MM.1S (cell line): ENCODE results near the gene MEIOC.

Source experiments
- DNase-seq: peaks from one replicate; pipeline ENCODE4 v3.0.0-alpha.2; 2015
- H2AFZ ChIP-seq: fragments of 300-600 bp; sonication (generic); 2 replicates; pipeline ENCODE4 v1.6.0; 2016; ENCODE audit warnings: antibody characterized with exemption, low read length
- H3F3A ChIP-seq: fragments of 300-600 bp; sonication (generic); 2 replicates; pipeline ENCODE4 v1.6.1; 2016; ENCODE audit warnings: mild to moderate bottlenecking, antibody characterized with exemption, low read length, moderate library complexity, mixed read lengths; ENCODE audit not compliant: insufficient read depth
- H3K27ac ChIP-seq: fragments of 300-600 bp; sonication (generic); 2 replicates; pipeline ENCODE4 v1.5.1; 2016; ENCODE audit warnings: mild to moderate bottlenecking, low read length
- H3K27me3 ChIP-seq: fragments of 300-600 bp; sonication (generic); replicated peaks from 2 replicates; pipeline ENCODE4 v1.6.0; 2016; ENCODE audit warnings: low read length; ENCODE audit not compliant: insufficient read depth
- H3K36me3 ChIP-seq: fragments of 300-600 bp; sonication (generic); replicated peaks from 2 replicates; pipeline ENCODE4 v1.6.1; 2016; ENCODE audit warnings: mild to moderate bottlenecking, low read length, mixed read lengths; ENCODE audit not compliant: insufficient read depth
- H3K4me1 ChIP-seq: fragments of 300-600 bp; sonication (generic); 2 replicates; pipeline ENCODE4 v1.6.1; 2016; ENCODE audit warnings: low read length, mixed read lengths
- H3K4me2 ChIP-seq: fragments of 300-600 bp; sonication (generic); 2 replicates; pipeline ENCODE4 v1.6.0; 2016; ENCODE audit warnings: low read depth, low read length
- H3K4me3 ChIP-seq: fragments of 300-600 bp; sonication (generic); 2 replicates; pipeline ENCODE4 v1.5.1; 2016; ENCODE audit warnings: low read length, mixed read lengths
- H3K79me2 ChIP-seq: fragments of 300-600 bp; sonication (generic); 2 replicates; pipeline ENCODE4 v1.6.1; 2016; ENCODE audit warnings: mixed run types, low read length, mixed read lengths
- H3K9ac ChIP-seq: fragments of 300-600 bp; sonication (generic); 2 replicates; pipeline ENCODE4 v1.6.1; 2016; ENCODE audit warnings: low read length, mixed read lengths
- H3K9me2 ChIP-seq: fragments of 300-600 bp; sonication (generic); replicated peaks from 2 replicates; pipeline ENCODE4 v1.6.1; 2016; ENCODE audit warnings: mild to moderate bottlenecking, low read length, mixed read lengths; ENCODE audit not compliant: insufficient read depth
- H3K9me3 ChIP-seq: fragments of 300-600 bp; sonication (generic); replicated peaks from 2 replicates; pipeline ENCODE4 v1.6.1; 2016; ENCODE audit warnings: mild to moderate bottlenecking, low read length, mixed read lengths; ENCODE audit not compliant: insufficient read depth
- H4K20me1 ChIP-seq: fragments of 300-600 bp; sonication (generic); 2 replicates; pipeline ENCODE4 v1.6.1; 2016; ENCODE audit warnings: mild to moderate bottlenecking, low read length, moderate library complexity, mixed read lengths; ENCODE audit not compliant: insufficient read depth
- EZH2 ChIP-seq: fragments of 300-600 bp; sonication (generic); optimal IDR thresholded peaks from 2 replicates; pipeline ENCODE3; 2017; ENCODE audit warnings: low read depth, mild to moderate bottlenecking, antibody characterized with exemption, low read length, mixed read lengths
- EZH2phosphoT487 ChIP-seq: fragments of 300-600 bp; sonication (generic); IDR thresholded peaks from 2 replicates; pipeline ENCODE4 v1.6.1; 2018; ENCODE audit warnings: antibody characterized with exemption, low read length
- TF ChIP-seq, protein P1 (sequence below): fragments of 300-600 bp; sonication (generic); IDR thresholded peaks from 2 replicates; pipeline ENCODE4 v1.5.1; 2016; ENCODE audit warnings: antibody characterized with exemption, low read length, mixed read lengths

MEIOC gene

DNA sequence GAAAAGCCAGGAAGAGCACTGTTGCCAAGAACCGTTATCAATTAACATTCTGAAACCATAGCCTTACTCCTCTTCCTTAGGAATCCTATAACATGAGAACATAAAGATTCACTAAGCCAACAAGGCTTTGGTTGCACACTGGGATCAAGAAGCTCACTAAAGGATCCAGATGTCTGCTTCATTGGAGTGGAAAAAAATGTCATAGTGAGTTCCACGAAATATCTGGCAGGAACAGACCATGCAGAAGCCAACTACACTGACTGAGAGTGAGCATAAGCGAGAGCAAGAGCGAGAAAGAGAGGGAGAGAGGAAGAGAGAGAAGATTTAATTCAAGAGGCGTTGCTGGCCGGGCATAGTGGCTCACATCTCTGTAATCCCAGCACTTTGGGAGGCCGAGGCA lies 13.4 kb upstream of the MEIOC start:
- Histone ChIP-seq H3K4me3 (no peak overlapping the region), H3K36me3 (no peaks in the 10 kb centered on the region), H2AFZ (no peak overlapping the region), H3K4me1 (no peaks in the 10 kb centered on the region), H3K9me3 (no peaks in the 10 kb centered on the region), H3K79me2 (no peaks in the 10 kb centered on the region), H4K20me1 (no peaks in the 10 kb centered on the region), H3K9ac (no peak overlapping the region), H3K27me3 (no peaks in the 10 kb centered on the region), H3K9me2 (no peaks in the 10 kb centered on the region), H3F3A (no peaks in the 10 kb centered on the region), H3K27ac (no peak overlapping the region), H3K4me2 (no peak overlapping the region)
- TF ChIP-seq, protein P1, sequence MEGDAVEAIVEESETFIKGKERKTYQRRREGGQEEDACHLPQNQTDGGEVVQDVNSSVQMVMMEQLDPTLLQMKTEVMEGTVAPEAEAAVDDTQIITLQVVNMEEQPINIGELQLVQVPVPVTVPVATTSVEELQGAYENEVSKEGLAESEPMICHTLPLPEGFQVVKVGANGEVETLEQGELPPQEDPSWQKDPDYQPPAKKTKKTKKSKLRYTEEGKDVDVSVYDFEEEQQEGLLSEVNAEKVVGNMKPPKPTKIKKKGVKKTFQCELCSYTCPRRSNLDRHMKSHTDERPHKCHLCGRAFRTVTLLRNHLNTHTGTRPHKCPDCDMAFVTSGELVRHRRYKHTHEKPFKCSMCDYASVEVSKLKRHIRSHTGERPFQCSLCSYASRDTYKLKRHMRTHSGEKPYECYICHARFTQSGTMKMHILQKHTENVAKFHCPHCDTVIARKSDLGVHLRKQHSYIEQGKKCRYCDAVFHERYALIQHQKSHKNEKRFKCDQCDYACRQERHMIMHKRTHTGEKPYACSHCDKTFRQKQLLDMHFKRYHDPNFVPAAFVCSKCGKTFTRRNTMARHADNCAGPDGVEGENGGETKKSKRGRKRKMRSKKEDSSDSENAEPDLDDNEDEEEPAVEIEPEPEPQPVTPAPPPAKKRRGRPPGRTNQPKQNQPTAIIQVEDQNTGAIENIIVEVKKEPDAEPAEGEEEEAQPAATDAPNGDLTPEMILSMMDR, result no peak
- TF ChIP-seq EZH2phosphoT487, result no peak
- TF ChIP-seq EZH2, result no peak
- no peak for DNase-seq

DNA sequence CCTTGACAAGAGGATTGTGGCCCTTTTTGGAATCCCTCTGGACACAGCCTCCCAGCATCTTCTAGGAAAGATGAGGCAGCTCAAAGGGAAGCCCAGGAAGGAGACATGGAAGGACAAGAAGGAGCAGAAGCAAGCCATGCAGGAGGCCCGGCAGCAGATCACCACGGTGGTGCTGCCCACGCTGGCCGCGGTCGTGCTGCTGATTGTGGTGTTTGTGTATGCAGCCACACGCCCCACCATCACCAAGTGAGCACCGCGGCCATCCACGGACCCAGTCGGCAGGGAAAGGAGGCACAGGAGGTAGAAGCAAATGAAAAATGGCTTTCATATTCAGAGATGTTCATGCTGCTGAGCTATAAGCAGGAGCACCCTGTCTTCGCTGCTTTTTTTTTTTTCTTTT lies 10.9 kb upstream of the MEIOC start:
- Histone ChIP-seq H3K4me1 (no peaks in the 10 kb centered on the region), H3K4me3 (no peak overlapping the region), H3K27ac (no peak overlapping the region), H3K36me3 (no peaks in the 10 kb centered on the region), H3K9ac (no peak overlapping the region), H3K27me3 (no peaks in the 10 kb centered on the region), H4K20me1 (no peaks in the 10 kb centered on the region), H3K9me3 (no peaks in the 10 kb centered on the region), H3F3A (no peaks in the 10 kb centered on the region), H2AFZ (no peak overlapping the region), H3K4me2 (no peak overlapping the region), H3K79me2 (no peaks in the 10 kb centered on the region), H3K9me2 (no peaks in the 10 kb centered on the region)
- DNase-seq, result no peak
- TF ChIP-seq, protein P1, result no peak
- TF ChIP-seq EZH2phosphoT487, result no peak
- TF ChIP-seq EZH2, result no peak

DNA sequence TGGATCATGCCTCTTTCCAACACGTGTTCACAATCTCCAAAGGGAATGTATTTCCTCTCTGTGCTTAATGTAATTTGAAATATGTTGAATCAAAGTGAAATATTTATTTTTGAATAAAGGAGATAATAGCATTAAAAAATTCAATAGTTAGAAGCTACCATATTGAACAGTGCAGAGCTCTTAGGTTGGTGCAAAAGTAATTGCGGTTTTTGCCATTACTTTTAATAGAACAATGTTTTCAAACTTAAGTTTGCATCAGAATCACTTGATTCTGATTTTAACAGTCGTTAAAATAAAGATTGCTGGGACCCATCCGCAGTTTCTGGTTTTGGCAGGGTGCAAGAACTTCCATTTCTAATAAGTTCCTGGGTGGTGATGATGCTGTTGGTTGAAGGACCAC lies 10.0 kb upstream of the MEIOC start:
- Histone ChIP-seq H3K4me2 (no peak overlapping the region), H3K27ac (no peak overlapping the region), H4K20me1 (no peaks in the 10 kb centered on the region), H3K36me3 (no peaks in the 10 kb centered on the region), H3K9ac (no peak overlapping the region), H2AFZ (no peak overlapping the region), H3K79me2 (no peaks in the 10 kb centered on the region), H3K9me3 (no peaks in the 10 kb centered on the region), H3K27me3 (no peaks in the 10 kb centered on the region), H3K9me2 (no peaks in the 10 kb centered on the region), H3K4me1 (no peaks in the 10 kb centered on the region), H3K4me3 (no peak overlapping the region), H3F3A (no peaks in the 10 kb centered on the region)
- TF ChIP-seq, protein P1, result no peak
- DNase-seq, result no peak

- no peaks in the 10 kb centered on the region for H3K36me3 ChIP-seq
- no peaks in the 10 kb centered on the region for H3K79me2 ChIP-seq
- no peak for DNase-seq
- no peaks in the 10 kb centered on the region for H3F3A ChIP-seq
- no peaks in the 10 kb centered on the region for H3K27me3 ChIP-seq
- H3K4me3 ChIP-seq, result no peak overlapping the region
- no peaks in the 10 kb centered on the region for H4K20me1 ChIP-seq
- H3K27ac ChIP-seq, result no peak overlapping the region
- no peaks in the 10 kb centered on the region for H3K9me3 ChIP-seq
- H2AFZ ChIP-seq, result no peak overlapping the region
- H3K4me2 ChIP-seq, result no peak overlapping the region
- TF ChIP-seq EZH2 (no peak), EZH2phosphoT487 (no peak)
- TF ChIP-seq, protein P1, result no peak
- no peaks in the 10 kb centered on the region for H3K4me1 ChIP-seq
- no peak overlapping the region for H3K9ac ChIP-seq
- H3K9me2 ChIP-seq, result no peaks in the 10 kb centered on the region
Observed at GRCh38 chr17:44647736-44648135, 8.5 kb upstream of the MEIOC start.
